Osteocyte (in vitro differentiated cells): ENCODE measurements around the gene TWF2. TPM values are rescaled to one million over a fixed set of nuclear protein-coding genes. Genes with fewer than 3 reads are reported as not detected.
A peak's percentile ranks its signal among the peaks of the same experiment; 100 is the strongest.

Source experiments
- DNase-seq: peaks from one replicate; pipeline ENCODE4 v3.0.0; 2021; ENCODE audit warnings: mixed read lengths; ENCODE audit not compliant: unreplicated experiment; ENCODE audit errors: extremely low spot score
- H3K27ac Mint-ChIP-seq: one replicate; pipeline ENCODE4 v1.8.0; 2021; ENCODE audit warnings: mild to moderate bottlenecking, mixed read lengths; ENCODE audit not compliant: unreplicated experiment
- H3K27me3 Mint-ChIP-seq: one replicate; pipeline ENCODE4 v1.8.0; 2021; ENCODE audit warnings: mixed read lengths; ENCODE audit not compliant: unreplicated experiment
- H3K36me3 Mint-ChIP-seq: one replicate; pipeline ENCODE4 v1.8.0; 2021; ENCODE audit warnings: mixed read lengths; ENCODE audit not compliant: unreplicated experiment
- H3K4me1 Mint-ChIP-seq: one replicate; pipeline ENCODE4 v1.8.0; 2021; ENCODE audit warnings: mixed read lengths; ENCODE audit not compliant: unreplicated experiment
- H3K4me3 Mint-ChIP-seq: one replicate; pipeline ENCODE4 v1.8.0; 2021; ENCODE audit warnings: mild to moderate bottlenecking, moderate library complexity, mixed read lengths; ENCODE audit not compliant: unreplicated experiment
- H3K9me3 Mint-ChIP-seq: one replicate; pipeline ENCODE4 v1.8.0; 2021; ENCODE audit warnings: mixed read lengths; ENCODE audit not compliant: unreplicated experiment
- total RNA-seq: library from RNA; stranded (reverse); gene quantifications from 2 replicates; pipeline ENCODE4 v1.2.1, GENCODE V29; 2021
- TF ChIP-seq, protein P1 (sequence below): fragments of 200-600 bp; sonication (generic); IDR thresholded peaks from 2 replicates; pipeline ENCODE4 v1.5.0; 2021; ENCODE audit warnings: antibody characterized with exemption, mild to moderate bottlenecking, moderate library complexity

The TWF2 gene
- total RNA-seq, 1 donor from 2014 or later, result 58.6 TPM

DNA sequence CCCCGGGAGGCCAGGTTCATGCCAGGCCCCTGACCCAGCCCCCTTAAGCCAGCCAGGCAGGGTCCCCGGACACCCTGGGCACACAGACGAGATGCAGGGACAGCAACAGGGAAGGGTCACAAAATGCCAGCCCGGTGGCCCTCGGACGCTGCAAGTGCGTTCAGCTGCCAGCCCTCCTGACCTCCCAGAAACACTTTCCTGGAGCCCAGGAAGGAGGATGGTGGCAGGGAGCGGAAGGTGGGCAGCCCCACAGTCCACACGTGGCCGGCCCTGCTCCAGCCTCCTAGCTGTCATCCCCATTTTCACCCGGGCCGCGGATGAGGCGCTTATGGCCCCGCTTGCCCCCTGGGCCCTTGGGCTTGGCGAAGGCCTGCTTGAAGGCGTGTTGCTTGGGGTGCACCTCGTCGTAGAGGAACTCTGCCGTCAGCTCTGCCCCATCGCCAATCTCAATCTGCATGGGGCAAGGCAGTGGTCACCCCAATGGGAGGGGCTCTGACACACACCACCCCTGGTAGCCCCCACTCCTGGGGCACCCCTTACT, 10.1 kb downstream of the TWF2 start:
- H3K27me3 Mint-ChIP-seq, result no peaks in the 10 kb centered on the region
- no peaks in the 10 kb centered on the region for H3K9me3 Mint-ChIP-seq
- no peak overlapping the region for H3K4me3 Mint-ChIP-seq
- no peak overlapping the region for H3K27ac Mint-ChIP-seq
- no peaks in the 10 kb centered on the region for H3K4me1 Mint-ChIP-seq
- H3K36me3 Mint-ChIP-seq, result peaks cover 28% of the 10 kb centered on the region
- peak; percentile 77 for DNase-seq
- TF ChIP-seq, protein P1, sequence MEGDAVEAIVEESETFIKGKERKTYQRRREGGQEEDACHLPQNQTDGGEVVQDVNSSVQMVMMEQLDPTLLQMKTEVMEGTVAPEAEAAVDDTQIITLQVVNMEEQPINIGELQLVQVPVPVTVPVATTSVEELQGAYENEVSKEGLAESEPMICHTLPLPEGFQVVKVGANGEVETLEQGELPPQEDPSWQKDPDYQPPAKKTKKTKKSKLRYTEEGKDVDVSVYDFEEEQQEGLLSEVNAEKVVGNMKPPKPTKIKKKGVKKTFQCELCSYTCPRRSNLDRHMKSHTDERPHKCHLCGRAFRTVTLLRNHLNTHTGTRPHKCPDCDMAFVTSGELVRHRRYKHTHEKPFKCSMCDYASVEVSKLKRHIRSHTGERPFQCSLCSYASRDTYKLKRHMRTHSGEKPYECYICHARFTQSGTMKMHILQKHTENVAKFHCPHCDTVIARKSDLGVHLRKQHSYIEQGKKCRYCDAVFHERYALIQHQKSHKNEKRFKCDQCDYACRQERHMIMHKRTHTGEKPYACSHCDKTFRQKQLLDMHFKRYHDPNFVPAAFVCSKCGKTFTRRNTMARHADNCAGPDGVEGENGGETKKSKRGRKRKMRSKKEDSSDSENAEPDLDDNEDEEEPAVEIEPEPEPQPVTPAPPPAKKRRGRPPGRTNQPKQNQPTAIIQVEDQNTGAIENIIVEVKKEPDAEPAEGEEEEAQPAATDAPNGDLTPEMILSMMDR, result no peak

DNA sequence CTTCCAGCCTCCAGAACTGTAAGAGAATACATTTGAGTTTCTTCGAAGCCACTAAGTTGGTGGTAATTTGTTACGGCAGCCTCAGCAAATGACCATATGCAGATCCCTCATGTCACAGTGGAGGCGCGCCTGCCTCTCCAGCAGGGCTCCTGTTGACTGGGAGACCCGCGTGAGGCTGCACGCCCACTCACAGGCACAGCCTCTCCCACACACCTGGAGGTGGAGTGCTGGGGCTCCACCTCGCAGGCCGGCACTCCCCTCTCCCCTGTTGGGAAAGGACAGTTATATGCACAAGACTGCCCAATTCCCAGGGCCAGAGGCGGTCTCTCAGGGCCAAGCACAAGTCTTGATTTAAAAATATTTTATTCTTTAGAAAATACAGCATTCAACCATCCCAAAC, 10.7 kb downstream of the TWF2 start:
- peak; percentile 76 for DNase-seq
- Mint-ChIP-seq H3K9me3 (no peaks in the 10 kb centered on the region), H3K36me3 (peaks cover 28% of the 10 kb centered on the region), H3K4me3 (no peak overlapping the region), H3K27me3 (no peaks in the 10 kb centered on the region), H3K4me1 (no peaks in the 10 kb centered on the region), H3K27ac (no peak overlapping the region)
- TF ChIP-seq, protein P1, result no peak

DNA sequence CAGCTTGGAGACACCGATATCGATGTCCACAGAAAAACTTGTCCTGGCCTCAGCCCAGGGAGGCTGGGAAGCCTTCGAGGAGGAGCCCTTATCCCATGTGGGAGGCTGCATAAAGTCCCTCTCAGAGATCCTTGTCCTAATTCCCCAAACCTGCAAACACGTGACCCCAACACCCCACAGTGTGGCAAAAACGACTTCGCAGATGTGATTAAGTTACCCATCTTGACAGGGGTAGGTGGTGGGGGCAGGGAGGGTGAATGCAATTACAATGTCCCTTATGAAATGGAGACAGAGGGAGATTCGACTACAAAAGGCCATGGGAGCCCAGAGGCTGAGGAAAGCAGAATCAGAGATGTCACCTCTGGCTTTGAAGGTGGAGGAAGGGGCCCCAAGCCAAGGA, 11.2 kb downstream of the TWF2 start:
- TF ChIP-seq, protein P1, result no peak
- H3K4me1 Mint-ChIP-seq, result no peaks in the 10 kb centered on the region
- no peak overlapping the region for H3K4me3 Mint-ChIP-seq
- no peak overlapping the region for H3K27ac Mint-ChIP-seq
- no peak for DNase-seq
- H3K36me3 Mint-ChIP-seq, result peaks cover 28% of the 10 kb centered on the region
- no peaks in the 10 kb centered on the region for H3K9me3 Mint-ChIP-seq
- no peaks in the 10 kb centered on the region for H3K27me3 Mint-ChIP-seq

DNA sequence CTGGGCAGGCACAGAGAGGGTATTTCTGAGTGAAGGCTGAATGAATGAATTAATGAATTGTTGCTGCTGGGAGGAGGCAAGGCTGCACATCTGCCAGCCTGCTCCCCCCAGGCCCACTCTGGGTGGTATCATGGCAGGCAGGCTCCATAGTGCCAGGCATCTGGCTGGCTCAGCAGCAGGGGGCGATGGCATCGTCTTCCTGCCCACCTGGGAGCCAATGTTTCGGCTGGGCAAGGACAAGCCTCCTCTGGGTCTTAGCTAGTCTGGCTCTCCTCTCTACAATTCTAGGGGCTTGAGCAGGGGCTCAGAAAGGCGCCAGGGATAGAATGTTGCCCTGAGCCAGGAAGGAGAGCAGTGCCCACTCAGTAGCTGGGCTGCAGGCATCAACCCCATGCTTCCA, 11.8 kb downstream of the TWF2 start:
- DNase-seq, result no peak
- TF ChIP-seq, protein P1, result no peak
- no peak overlapping the region for H3K27ac Mint-ChIP-seq
- H3K4me3 Mint-ChIP-seq, result no peak overlapping the region
- no peaks in the 10 kb centered on the region for H3K4me1 Mint-ChIP-seq
- no peaks in the 10 kb centered on the region for H3K27me3 Mint-ChIP-seq
- peaks cover 28% of the 10 kb centered on the region for H3K36me3 Mint-ChIP-seq
- H3K9me3 Mint-ChIP-seq, result no peaks in the 10 kb centered on the region

DNA sequence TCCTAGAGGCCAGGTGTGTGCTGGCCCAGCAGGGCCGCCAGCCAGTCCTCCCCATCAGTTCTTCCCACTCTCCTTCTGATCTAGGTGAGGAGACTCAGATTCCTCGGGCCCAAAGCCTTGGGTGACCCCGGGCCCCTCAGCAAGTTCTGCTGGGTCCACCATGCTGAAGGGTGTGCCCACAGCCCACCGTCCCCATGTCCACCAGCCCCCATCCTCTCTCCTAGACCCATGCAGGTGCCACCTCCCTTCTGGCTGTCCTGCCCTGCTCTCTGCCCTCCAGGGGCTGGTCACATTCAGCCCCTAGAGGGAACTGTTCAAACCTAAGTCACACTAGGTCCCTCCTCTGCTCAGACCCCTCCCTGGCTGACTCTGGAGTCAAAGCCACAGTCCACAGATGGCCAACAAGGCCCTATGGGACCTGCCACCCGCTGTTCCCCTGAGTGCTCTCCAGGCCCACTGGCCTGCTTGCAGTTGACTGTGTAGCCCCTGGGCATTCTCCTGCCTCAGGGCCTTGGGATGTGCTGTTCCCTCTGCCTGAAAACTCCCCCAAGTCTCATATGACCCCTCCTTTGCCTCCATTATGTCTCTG, 12.6 kb downstream of the TWF2 start:
- Mint-ChIP-seq H3K9me3 (no peaks in the 10 kb centered on the region), H3K27me3 (no peaks in the 10 kb centered on the region), H3K27ac (no peak overlapping the region), H3K4me3 (no peak overlapping the region), H3K36me3 (peaks cover 22% of the 10 kb centered on the region), H3K4me1 (no peaks in the 10 kb centered on the region)
- no peak for DNase-seq
- TF ChIP-seq, protein P1, result no peak
